Testis (tissue), 3 donors: ENCODE measurements around the gene EXOC3. TPM values are rescaled to one million over a fixed set of nuclear protein-coding genes. Genes with fewer than 3 reads are reported as not detected.

ENCODE experiments used
- DNase-seq: peaks from one replicate; pipeline ENCODE4 v3.0.0-alpha.2; 2019
- H3K27ac ChIP-seq, 2 donors: fragments of 200-600 bp; sonication (generic); one replicate each; pipeline ENCODE4 v1.5.1; 2019
- H3K27me3 ChIP-seq: fragments of 200-600 bp; sonication (generic); one replicate; pipeline ENCODE4 v1.5.1; 2019
- H3K36me3 ChIP-seq: fragments of 200-600 bp; sonication (generic); one replicate; pipeline ENCODE4 v1.5.1; 2017; ENCODE audit warnings: low read depth; ENCODE audit errors: missing control alignments
- H3K4me1 ChIP-seq: fragments of 200-600 bp; sonication (generic); one replicate; pipeline ENCODE4 v1.5.1; 2019
- H3K4me3 ChIP-seq, 2 donors: fragments of 200-600 bp; sonication (generic); one replicate each; pipeline ENCODE4 v1.5.1; 2017 to 2019
- H3K9me3 ChIP-seq: fragments of 200-600 bp; sonication (generic); one replicate; pipeline ENCODE4 v1.5.1; 2017
- POLR2A ChIP-seq: fragments of 450-650 bp; IDR thresholded peaks from one replicate; pipeline ENCODE4 v1.6.1; 2017; ENCODE audit warnings: antibody characterized with exemption, mild to moderate bottlenecking, moderate library complexity
- whole genome bisulfite sequencing, 2 donors: methylation state at CpG; one replicate each; pipeline ENCODE4 v1.1.5; 2018; 5-methylcytosine and 5-hydroxymethylcytosine counted together
- intact Hi-C: fragments of 100-400 bp; cut with DNase I; formaldehyde crosslinking; loops from one replicate; pipeline ENCODE4 v1.15.1; 2023; ENCODE audit warnings: low total_unique reads
- polyA plus RNA-seq: library from polyadenylated mRNA; stranded (reverse); fragments of 350-450 nt; fragmentation: Illumina TruSeq; extraction: RNeasy Lipid Tissue Mini Kit (QIAGEN cat#74804); gene quantifications from one replicate; pipeline ENCODE4 v1.2.3, GENCODE V29; 2014; ENCODE audit warnings: low read depth, low replicate concordance; ENCODE audit not compliant: insufficient read depth
- total RNA-seq, 2 donors: library from RNA; depleted of rRNA; stranded (reverse); fragments of >200 nt; gene quantifications; one replicate each; pipeline ENCODE4 v1.2.3, GENCODE V29; 2016
- TF ChIP-seq, protein P1 (sequence below), 3 experiments: fragments of 450-650 bp in 2 of 3; fragments of 200-600 bp in 1 of 3; sonication (generic) in 1 of 3; IDR thresholded peaks; one replicate each; pipeline ENCODE4 v1.5.1; 2016 to 2019; ENCODE audit warnings: antibody characterized with exemption in 3 of 3, mild to moderate bottlenecking in 2 of 3, moderate library complexity in 1 of 3

Gene EXOC3
- total and polyA plus RNA-seq, 3 donors from 2014 or later, result 111 to 122 (median 120) TPM

DNA sequence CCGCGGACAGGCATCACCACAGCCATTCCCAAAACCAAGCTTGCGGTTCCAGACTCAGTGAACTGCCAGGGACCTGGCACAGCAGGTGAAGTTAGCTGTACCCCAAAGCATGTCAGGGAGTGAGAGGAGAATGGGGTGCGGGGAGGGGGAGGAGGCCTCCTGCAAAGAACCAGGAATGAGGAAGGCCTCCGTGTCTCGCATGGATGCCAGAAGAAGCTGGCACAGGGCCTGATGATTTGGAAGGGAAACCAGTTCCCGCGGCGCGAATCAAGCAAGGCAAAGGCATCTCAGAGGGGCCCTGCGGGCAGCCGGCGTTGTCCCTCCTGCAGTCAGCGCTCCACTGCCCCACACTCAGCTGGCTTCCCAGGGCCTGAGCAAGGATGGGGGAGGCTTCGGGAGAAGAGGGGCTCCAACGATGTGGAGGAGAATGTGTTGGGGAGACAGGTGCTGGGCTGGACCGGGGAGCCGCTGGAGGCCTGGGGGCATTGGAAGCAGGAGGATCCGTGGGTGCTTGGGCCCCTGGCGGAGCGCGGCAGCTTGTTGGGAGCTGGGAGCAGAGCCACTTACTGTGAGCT is 66.7 kb downstream of the EXOC3 start:
- Histone ChIP-seq H3K4me1 (no peaks in the 10 kb centered on the region), H3K4me3 (no peak overlapping the region), H3K9me3 (no peaks in the 10 kb centered on the region), H3K27me3 (no peaks in the 10 kb centered on the region), H3K36me3 (no peaks in the 10 kb centered on the region), H3K27ac (no peak overlapping the region)
- WGBS, 2 donors, result 75 to 85% methylated on average over 22 of the region's 22 CpGs
- intact Hi-C loops, result no loop called here
- TF ChIP-seq POLR2A, result no peak
- TF ChIP-seq, protein P1, sequence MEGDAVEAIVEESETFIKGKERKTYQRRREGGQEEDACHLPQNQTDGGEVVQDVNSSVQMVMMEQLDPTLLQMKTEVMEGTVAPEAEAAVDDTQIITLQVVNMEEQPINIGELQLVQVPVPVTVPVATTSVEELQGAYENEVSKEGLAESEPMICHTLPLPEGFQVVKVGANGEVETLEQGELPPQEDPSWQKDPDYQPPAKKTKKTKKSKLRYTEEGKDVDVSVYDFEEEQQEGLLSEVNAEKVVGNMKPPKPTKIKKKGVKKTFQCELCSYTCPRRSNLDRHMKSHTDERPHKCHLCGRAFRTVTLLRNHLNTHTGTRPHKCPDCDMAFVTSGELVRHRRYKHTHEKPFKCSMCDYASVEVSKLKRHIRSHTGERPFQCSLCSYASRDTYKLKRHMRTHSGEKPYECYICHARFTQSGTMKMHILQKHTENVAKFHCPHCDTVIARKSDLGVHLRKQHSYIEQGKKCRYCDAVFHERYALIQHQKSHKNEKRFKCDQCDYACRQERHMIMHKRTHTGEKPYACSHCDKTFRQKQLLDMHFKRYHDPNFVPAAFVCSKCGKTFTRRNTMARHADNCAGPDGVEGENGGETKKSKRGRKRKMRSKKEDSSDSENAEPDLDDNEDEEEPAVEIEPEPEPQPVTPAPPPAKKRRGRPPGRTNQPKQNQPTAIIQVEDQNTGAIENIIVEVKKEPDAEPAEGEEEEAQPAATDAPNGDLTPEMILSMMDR (IDR thresholded peaks at IDR 0.05), result no peak
- no peak for DNase-seq

DNA sequence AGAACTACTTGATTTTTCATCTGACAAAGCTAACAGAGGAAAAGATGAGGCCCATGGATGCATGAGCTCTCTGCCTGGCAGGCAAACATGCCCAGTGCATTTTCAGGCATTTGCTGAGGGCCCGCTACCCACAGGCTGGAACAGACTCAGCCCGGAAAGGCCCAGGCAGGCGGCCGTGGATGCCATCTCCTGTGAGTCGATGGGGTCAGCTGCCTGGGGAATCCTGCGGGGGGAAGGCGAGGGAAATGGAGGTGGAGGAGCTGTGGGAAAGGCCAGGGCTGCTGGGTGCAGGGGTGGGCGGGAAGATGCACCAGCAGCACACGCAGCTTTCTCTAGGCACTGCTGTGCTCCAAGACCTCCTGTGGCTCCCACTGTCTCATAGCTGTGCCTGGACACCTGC is 67.5 kb downstream of the EXOC3 start:
- no peak overlapping the region for H3K27ac ChIP-seq
- no peaks in the 10 kb centered on the region for H3K4me1 ChIP-seq
- no peaks in the 10 kb centered on the region for H3K36me3 ChIP-seq
- no peak for TF ChIP-seq POLR2A
- TF ChIP-seq, protein P1 (IDR thresholded peaks at IDR 0.05), result no peak
- no peak for DNase-seq
- WGBS, 2 donors, result 73 to 78% methylated on average over 5 to 9 of the region's 9 CpGs
- intact Hi-C loops, result no loop called here
- H3K9me3 ChIP-seq, result no peaks in the 10 kb centered on the region
- no peak overlapping the region for H3K4me3 ChIP-seq
- H3K27me3 ChIP-seq, result no peaks in the 10 kb centered on the region

DNA sequence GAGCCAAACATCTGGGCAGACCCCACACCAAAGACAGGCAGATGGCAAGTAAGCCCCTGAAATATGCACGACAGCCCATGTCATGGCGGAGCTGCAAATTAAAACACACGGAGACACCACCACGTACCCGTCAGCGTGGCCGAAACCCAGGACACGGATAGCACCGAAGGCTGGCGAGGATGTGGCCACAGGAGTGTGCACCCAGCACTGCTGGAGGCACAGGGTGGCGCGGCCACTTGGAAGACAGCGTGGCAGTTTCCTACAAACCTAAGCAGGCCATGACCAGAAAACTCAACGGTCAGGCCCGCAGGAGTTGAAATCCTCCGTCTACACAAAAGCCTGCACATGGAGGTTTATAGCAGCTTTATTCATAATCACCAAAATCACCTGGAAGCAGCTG is 68.5 kb downstream of the EXOC3 start:
- Histone ChIP-seq H3K27ac (no peak overlapping the region), H3K27me3 (no peaks in the 10 kb centered on the region), H3K4me1 (no peaks in the 10 kb centered on the region), H3K36me3 (no peaks in the 10 kb centered on the region), H3K9me3 (no peaks in the 10 kb centered on the region), H3K4me3 (no peak overlapping the region)
- intact Hi-C loops, result no loop called here
- no peak for DNase-seq
- 91 to 93% methylated on average over 16 of the region's 16 CpGs for WGBS, 2 donors
- TF ChIP-seq POLR2A, result no peak
- TF ChIP-seq, protein P1 (IDR thresholded peaks at IDR 0.05), result no peak

DNA sequence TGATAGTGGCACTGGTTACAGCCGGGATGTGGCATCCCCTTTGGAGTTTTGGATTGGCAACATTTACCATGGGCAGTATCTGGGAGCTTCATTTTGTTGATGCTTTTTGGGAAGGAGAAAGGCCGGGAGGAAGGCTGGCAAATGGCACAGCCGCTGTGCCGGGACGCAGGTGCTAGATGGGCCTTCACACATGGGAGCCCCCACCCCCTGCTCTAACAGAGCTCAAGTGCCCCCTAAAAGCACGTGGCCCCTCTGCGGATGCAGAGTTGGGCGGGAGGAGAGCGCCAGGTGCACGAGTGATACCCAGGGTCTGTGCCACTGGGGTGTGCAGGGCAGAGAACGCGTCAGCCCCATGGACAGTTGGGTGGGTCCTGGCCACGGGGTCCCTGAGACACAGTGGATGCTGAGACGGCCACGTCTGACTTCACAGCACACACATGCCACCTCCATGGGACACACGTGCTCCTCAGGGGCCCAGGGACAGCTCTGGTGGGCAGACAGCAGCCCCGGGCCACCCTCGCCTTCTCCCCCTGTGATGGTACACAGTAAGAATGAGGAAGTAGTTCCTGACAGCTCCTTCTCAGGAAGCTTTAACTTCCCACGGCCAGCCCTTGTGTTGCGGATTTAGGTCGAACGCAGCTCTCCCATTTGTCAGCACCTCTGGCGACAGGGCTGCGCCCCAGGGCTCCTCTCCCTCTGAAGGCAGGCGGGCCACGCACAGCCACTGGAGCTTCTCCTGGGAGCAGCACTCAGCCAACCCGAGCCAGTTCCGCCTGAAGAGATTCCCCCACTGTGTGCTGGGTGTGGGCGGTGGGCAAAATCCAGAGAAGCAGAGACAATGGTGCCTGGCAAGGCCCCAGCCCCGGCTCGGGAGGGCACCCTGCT is 70.5 kb downstream of the EXOC3 start:
- Histone ChIP-seq H3K4me1 (no peaks in the 10 kb centered on the region), H3K4me3 (no peak overlapping the region), H3K27me3 (no peaks in the 10 kb centered on the region), H3K9me3 (no peaks in the 10 kb centered on the region), H3K27ac (no peak overlapping the region), H3K36me3 (no peaks in the 10 kb centered on the region)
- DNase-seq, result no peak
- no peak for TF ChIP-seq POLR2A
- TF ChIP-seq, protein P1 (IDR thresholded peaks at IDR 0.05), result no peak
- intact Hi-C loops, result no loop called here
- WGBS, 2 donors, result 80 to 81% methylated on average over 20 to 30 of the region's 31 CpGs
